Measurements from ENCODE around the gene KCMF1. TPM values are rescaled to one million over a fixed set of nuclear protein-coding genes. Genes with fewer than 3 reads are reported as not detected.

Gene KCMF1
- total and polyA plus RNA-seq, 2 of the 13 experiments (the other 11 are each of a cell fraction or from before 2014, with no cell fraction given): 62.1 to 116 TPM

- TF ChIP-seq RERE (CRISPR knock-in tag; IDR thresholded peaks at IDR 0.05; ENCODE audit: low read depth) (no peak), REPIN1 (CRISPR knock-in tag; IDR thresholded peaks at IDR 0.05; ENCODE audit: borderline replicate concordance, low read depth) (peak; percentile 76; the same call in 1 of the 2 replicates), CREBL2 (CRISPR knock-in tag; IDR thresholded peaks at IDR 0.05; ENCODE audit: borderline replicate concordance) (no peak; the same call in 1 of the 2 replicates), NFKB2 (CRISPR knock-in tag; IDR thresholded peaks at IDR 0.05; ENCODE audit: borderline replicate concordance) (peak; percentile 59; the same call in 1 of the 2 replicates), TEF (CRISPR knock-in tag; IDR thresholded peaks at IDR 0.05) (peak; percentile 29; the same call in 1 of the 2 replicates), ZNF83 (CRISPR knock-in tag; IDR thresholded peaks at IDR 0.05; ENCODE audit: borderline replicate concordance) (0 out of 2 replicates have a peak, but pooled peaks have one; percentile 47)
- TF ChIP-seq, protein P1, sequence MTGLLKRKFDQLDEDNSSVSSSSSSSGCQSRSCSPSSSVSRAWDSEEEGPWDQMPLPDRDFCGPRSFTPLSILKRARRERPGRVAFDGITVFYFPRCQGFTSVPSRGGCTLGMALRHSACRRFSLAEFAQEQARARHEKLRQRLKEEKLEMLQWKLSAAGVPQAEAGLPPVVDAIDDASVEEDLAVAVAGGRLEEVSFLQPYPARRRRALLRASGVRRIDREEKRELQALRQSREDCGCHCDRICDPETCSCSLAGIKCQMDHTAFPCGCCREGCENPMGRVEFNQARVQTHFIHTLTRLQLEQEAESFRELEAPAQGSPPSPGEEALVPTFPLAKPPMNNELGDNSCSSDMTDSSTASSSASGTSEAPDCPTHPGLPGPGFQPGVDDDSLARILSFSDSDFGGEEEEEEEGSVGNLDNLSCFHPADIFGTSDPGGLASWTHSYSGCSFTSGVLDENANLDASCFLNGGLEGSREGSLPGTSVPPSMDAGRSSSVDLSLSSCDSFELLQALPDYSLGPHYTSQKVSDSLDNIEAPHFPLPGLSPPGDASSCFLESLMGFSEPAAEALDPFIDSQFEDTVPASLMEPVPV (CRISPR knock-in tag; IDR thresholded peaks at IDR 0.05): peak; percentile 62; the same call in 1 of the 2 replicates
Measured at GRCh38 chr2:84971510-84972206, 697 bp downstream of the KCMF1 start (continued).
